ENCODE measurements around the gene MUC5B. TPM values are rescaled to one million over a fixed set of nuclear protein-coding genes. Genes with fewer than 3 reads are reported as not detected.

MUC5B gene
- total and polyA plus RNA-seq, 2 of the 13 experiments (the other 11 are each of a cell fraction or from before 2014, with no cell fraction given): 0.01 TPM; not detected in 1

- no peak for TF ChIP-seq ZBED4 (CRISPR knock-in tag; IDR thresholded peaks at IDR 0.05; ENCODE audit: borderline replicate concordance)
These were observed 48.2 kb upstream of the MUC5B start (continued) for GRCh38 chr11:1174441-1175370.

GRCh38 chr11:1175461-1176223, 47.2 kb upstream of the MUC5B start:
- Histone ChIP-seq H3K4me1 (ENCODE audit: insufficient read depth, low read length) (no peaks in the 10 kb centered on the region), H3K9ac (ENCODE audit: insufficient read depth, low read depth, low read length) (no peak overlapping the region), H2AFZ (ENCODE audit: low read length) (no peak overlapping the region), H3K79me2 (ENCODE audit: insufficient read depth, low read length) (no peaks in the 10 kb centered on the region), H4K20me1 (ENCODE audit: insufficient read depth, low read length) (no peaks in the 10 kb centered on the region), H3K4me3 (replicated peaks in 1 of 3; ENCODE audit: insufficient read depth in 1 of 3, low read depth in 2 of 3, low read length in 3 of 3) (no peak overlapping the region), H3K36me3 (replicated peaks in 1 of 2; ENCODE audit: control insufficient read depth in 1 of 2, insufficient read depth in 2 of 2, low read length in 2 of 2) (no peaks in the 10 kb centered on the region), H3K27me3 (ENCODE audit: control insufficient read depth in 1 of 2, insufficient read depth in 2 of 2, low read length in 2 of 2) (peaks cover 1 to 22% of the 10 kb centered on the region in 2 experiments; a peak in 2 of 5 replicates), H3K9me3 (ENCODE audit: low read length) (peaks cover 11% of the 10 kb centered on the region; the same call in 1 of the 2 replicates), H3K4me2 (ENCODE audit: low read depth, low read length) (no peak overlapping the region), H3K27ac (ENCODE audit: extremely low read length, insufficient read depth, low read length) (no peak overlapping the region)
- no peak for FAIRE-seq
- in situ Hi-C loops (cut with HindIII; ENCODE audit: extremely low pct_ligation_motif_present, low pct_unique_long_range_greater_than_20kb) (no loop called here), intact Hi-C loops (cut with micrococcal nuclease; ENCODE audit: unreplicated experiment) (no loop called here)
- POLR2A ChIA-PET: no interaction called here
- no peak for ATAC-seq
- no TSS peak for BruUV-seq (replicated peaks)
- CTCF ChIA-PET (ENCODE audit: low intra/inter-chr PET ratio, low total read pairs): no interaction called here
- DNase-seq (ENCODE audit: low spot score): no peak
- 45% methylated on average over 22 of the region's 22 CpGs for WGBS (ENCODE audit: low lambda C conversion rate)
- TF ChIP-seq SP5 (CRISPR knock-in tag; IDR thresholded peaks at IDR 0.05; ENCODE audit: borderline replicate concordance, low read depth) (no peak), MNT (IDR thresholded peaks at IDR 0.05) (peak; percentile 53), ZBTB7B (CRISPR knock-in tag; IDR thresholded peaks at IDR 0.05) (no peak), E2F2 (CRISPR knock-in tag; IDR thresholded peaks at IDR 0.05; ENCODE audit: borderline replicate concordance) (no peak), PITX1 (CRISPR knock-in tag; IDR thresholded peaks at IDR 0.05) (no peak)
- TF ChIP-seq, protein P1, sequence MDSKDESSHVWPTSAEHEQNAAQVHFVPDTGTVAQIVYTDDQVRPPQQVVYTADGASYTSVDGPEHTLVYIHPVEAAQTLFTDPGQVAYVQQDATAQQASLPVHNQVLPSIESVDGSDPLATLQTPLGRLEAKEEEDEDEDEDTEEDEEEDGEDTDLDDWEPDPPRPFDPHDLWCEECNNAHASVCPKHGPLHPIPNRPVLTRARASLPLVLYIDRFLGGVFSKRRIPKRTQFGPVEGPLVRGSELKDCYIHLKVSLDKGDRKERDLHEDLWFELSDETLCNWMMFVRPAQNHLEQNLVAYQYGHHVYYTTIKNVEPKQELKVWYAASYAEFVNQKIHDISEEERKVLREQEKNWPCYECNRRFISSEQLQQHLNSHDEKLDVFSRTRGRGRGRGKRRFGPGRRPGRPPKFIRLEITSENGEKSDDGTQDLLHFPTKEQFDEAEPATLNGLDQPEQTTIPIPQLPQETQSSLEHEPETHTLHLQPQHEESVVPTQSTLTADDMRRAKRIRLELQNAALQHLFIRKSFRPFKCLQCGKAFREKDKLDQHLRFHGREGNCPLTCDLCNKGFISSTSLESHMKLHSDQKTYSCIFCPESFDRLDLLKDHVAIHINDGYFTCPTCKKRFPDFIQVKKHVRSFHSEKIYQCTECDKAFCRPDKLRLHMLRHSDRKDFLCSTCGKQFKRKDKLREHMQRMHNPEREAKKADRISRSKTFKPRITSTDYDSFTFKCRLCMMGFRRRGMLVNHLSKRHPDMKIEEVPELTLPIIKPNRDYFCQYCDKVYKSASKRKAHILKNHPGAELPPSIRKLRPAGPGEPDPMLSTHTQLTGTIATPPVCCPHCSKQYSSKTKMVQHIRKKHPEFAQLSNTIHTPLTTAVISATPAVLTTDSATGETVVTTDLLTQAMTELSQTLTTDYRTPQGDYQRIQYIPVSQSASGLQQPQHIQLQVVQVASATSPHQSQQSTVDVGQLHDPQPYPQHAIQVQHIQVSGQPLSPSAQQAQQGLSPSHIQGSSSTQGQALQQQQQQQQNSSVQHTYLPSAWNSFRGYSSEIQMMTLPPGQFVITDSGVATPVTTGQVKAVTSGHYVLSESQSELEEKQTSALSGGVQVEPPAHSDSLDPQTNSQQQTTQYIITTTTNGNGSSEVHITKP (CRISPR knock-in tag; IDR thresholded peaks at IDR 0.05; ENCODE audit: low read depth): no peak

Measured in HepG2 (cell line).